Midbrain (tissue), 1 donor: Measurements from ENCODE around the gene DMAC2L.

ENCODE experiments used
- DNase-seq: peaks from one replicate; lab custom pipeline; 2025; lab: John Stamatoyannopoulos, UW

Gene DMAC2L

GRCh38 chr14:50321009-50321660 lies 9.0 kb downstream of the DMAC2L start:
- peak; percentile 84 for DNase-seq

DNA sequence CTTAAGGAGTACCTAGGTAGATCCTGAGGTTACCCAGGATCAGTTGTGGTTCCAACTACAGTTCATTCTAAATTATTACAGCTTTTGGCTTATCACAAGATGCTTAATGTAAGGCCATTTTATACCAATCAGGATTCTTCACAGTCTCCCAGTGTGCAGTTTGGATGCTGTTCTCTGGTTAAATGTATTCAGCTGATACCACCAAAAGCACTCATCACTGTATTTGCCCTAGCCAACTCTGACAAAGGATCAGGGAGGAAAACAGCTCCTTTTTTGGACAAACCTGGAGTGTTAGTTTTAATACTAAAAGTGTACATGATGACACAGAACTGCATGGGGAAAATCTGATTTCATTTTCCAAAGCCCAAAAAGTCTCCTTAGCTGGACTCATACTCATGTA lies 19.5 kb downstream of the DMAC2L start:
- no peak for DNase-seq

DNA sequence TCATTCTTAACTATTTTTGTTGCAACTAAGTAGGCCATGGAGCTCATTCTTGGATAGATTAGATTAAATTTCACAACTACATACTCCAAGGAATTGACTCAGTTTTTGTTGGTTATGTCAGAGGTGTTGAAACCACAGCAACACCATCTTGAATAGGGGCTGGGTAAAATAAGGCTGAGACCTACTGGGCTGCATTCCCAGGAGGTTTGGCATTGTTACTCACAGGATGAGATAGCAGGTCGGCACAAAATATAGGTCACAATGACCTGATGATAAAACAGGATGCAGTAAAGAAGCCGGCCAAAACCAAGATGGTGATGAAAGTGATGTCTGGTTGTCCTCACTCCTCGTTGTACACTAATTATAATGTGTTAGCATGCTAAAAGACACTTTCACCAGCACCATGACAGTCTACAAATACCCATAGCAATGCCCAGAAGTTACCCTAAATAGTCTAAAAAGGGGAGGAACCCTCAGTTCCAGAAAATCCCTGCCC lies 20.9 kb downstream of the DMAC2L start:
- no peak for DNase-seq

DNA sequence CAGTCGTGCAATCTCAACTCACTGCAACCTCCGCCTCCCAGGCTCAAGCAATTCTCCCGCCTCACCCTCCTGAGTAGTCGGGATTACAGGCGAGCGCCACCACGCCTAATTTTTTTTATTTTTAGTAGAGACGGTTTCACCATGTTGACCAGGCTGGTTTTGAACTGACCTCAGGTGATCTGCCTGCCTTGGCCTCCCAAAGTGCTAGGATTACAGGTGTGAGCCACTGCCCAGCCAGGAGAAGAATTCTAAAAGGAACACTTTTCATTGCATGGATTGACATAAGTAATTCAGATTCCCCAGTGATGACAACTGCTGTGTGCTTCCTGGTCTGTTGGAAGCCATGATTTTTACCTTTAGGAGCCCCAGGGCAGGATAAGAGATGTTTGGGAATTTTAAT lies 22.1 kb downstream of the DMAC2L start:
- no peak for DNase-seq

DNA sequence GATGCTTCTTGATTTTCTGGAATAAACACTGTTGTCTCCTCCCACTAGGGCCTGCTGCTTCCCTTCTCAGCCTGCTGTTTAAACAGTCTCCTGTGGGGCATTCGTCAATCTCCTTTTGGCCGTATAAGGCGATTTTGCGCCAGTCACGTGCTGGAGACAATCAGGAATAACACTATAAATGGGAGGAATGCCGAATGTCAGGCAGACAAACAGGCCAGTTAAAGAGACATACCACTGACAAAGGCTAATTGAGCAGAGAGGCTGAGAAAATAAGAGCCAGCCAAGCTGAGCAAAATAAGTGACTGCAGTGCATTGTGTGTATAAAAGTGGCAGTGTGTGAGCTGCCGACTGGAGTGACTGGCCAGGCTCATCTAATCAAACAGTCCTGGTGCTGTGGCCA lies 23.3 kb downstream of the DMAC2L start:
- peak; percentile 86 for DNase-seq

DNA sequence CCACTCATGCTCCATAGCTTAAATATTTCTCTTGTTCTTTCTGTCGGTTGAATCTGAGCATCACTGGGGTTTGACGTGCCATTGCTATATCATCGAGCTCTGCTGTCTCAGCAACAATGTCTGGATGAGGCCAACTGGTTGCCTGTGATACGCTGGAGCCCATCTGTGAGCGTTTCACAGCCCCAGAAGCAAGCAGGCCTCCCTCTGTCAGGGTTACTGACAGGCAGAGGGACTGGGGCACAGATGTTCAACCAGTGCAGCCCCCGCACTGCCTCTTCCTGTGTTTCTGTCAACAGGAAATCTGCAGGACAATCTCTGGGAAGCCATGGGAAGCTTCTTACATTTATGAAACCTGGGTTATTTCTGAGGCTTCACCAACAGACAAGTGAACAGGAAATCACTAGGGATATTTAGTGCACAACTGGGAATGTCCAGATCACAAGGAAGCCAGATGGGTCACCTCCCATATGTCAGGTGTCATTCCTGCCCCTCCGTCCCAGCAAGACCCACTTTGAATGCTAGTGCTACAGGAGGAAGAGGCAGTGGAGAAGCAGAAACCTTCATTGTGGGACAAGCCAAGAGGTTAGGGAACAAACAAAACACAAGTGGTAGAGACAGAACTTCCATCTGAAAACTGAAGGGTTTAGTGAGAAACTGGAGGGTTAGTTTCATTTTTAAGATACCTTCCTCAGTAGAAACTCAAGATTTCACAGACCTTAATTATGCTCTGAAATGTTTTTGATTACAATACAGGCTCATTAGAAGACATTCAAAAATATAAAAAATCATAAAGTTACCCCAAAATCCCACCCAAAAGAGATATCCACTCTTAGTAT lies 24.1 kb downstream of the DMAC2L start:
- DNase-seq = peak; percentile 73

- no peak for DNase-seq
These were observed 26.5 kb downstream of the DMAC2L start for GRCh38 chr14:50338587-50338986.

- no peak for DNase-seq
These were observed 27.2 kb downstream of the DMAC2L start for GRCh38 chr14:50339178-50339804.

- no peak for DNase-seq
These were observed 27.9 kb downstream of the DMAC2L start for GRCh38 chr14:50340045-50340444.

DNA sequence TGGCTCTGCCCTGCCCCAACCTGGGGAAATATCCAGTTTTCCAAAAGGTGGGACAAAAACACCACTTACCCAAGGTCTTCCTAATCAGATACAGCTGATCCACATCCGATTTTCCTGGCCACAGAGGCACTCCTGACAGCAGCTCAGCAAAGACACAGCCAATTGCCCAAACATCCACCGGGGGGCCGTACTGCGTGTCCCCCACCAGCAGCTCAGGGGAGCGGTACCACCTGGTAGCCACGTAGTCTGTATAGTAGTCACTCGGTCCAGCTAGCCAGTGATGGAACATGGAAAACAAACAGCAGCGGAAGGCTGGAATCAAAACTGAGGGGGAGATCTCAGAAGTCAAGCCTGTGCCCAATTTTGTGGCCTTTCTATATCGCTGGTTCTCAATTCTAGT lies 28.8 kb downstream of the DMAC2L start:
- no peak for DNase-seq

DNA sequence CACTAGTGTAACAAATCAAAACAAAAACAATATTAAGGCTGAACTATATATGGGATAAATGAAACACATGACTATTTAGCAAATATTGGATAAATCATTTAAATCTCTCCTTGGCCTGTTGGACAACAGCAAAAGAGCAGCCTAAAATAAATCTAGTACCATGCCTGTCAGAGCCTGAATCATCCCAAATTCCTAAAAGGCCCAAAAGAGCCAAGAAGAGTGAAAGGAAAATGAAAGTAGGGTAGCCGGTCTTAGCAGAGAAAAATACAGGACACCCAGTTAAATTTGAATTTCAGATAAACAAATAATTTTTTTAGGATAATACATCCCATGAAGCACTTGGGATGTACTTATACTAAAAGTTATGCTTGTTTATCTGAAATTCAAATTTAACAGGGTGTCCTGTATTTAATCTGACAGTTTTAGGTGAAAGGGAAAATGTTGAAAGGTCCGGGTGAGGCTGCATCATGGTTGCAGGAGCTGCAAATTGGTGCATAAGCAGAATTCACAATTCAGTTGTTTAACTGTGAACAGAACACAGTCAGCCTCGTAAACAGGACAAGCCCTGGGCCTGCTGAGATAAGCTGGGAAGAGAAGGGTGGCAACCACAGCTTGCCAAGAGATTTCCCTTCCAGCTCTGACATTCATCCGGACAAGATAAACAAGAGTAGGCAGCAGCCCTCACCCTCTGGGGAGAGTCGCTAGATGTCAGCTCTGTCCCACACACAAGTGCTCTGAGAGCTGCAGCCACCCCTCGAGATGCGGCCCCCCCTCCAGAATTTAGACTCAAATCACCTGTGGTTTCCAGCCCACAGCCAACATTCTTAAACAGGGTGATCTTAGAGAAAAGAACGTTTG lies 30.3 kb downstream of the DMAC2L start:
- peak; percentile 85 for DNase-seq

GRCh38 chr14:50343434-50343833 lies 31.3 kb downstream of the DMAC2L start:
- DNase-seq = no peak

DNA sequence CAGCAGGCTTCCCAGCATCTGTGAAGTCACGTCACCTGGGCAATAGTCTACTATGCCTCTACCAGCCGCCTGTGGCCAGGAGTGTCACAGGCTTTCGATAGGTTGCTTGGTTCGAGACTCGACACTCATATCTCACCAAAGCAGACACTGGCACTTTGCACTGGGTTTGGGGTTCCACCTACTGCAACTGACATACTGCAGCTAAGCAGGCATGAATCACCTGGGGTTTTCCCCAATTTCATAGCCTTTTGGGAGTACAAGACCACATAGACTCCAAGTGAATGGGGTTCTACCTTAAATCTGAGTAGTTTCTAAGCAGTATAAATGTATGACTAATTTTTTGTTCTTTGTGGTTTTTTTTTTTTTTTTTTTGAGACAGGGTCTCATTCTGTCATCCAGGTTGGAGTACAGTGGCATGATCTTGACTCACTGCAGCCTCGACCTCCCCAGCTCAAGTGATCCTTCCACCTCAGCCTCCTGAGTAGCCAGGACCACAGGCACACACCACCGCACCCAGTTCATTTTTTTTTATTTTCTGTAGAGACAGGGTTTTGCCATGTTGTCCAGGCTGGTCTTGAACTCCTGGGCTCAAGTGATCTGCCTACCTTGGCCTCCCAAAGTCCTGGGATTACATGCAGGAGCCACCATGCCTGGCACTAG lies 32.1 kb downstream of the DMAC2L start:
- DNase-seq = no peak

DNA sequence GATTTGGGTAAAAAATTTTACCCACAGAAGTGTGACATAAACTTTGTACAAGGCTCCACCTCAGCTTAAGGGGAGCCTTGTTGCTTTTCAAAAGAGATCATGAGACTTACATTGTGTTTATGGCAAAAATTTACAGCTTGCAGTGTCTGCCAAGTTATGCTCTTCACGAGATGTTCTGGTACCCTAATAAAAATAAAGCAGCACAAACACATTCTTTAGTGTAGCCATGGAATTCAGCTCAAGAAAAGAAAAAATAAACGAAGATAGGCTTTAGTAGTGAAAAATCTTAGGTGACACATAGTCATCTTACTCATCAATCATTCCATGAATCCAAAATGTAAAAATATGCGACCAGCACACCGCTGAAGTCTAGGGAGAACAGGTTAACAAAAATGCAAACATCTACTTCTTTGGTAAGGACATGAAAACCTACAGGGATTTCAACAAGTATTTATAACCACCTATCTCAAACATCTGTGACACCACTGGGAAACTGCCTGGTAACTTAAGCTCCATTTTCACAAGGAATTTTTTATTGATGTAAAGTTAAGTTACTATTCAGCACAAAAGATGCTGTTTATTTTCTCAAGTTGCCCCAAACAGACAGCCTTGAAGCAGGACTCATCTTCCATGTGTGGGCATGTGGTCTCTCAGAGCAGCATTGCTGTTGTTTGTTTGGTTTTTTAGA lies 32.9 kb downstream of the DMAC2L start:
- no peak for DNase-seq

GRCh38 chr14:50345846-50346422 lies 33.8 kb downstream of the DMAC2L start:
- no peak for DNase-seq

DNA sequence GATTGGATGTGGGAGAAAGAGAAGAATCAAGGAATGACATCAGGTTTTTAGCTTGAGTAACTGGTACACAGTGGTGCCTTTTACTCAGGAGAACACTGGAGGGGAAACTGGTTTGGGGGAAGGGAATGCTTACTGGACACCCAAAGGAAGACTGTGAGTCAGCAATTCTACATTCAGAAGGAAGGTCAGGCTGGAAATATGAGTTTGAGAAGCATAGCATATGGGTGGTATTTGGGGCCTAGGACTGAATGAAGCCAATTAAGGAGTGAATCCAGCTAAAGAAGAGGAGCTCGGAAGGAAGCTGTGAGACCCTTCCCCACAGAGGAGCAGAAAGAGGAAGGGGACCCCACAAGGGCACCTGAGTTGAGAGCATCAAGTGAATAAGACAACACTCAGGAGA lies 35.4 kb downstream of the DMAC2L start:
- no peak for DNase-seq

- no peak for DNase-seq
These were observed 36.8 kb downstream of the DMAC2L start for GRCh38 chr14:50348933-50349332.

DNA sequence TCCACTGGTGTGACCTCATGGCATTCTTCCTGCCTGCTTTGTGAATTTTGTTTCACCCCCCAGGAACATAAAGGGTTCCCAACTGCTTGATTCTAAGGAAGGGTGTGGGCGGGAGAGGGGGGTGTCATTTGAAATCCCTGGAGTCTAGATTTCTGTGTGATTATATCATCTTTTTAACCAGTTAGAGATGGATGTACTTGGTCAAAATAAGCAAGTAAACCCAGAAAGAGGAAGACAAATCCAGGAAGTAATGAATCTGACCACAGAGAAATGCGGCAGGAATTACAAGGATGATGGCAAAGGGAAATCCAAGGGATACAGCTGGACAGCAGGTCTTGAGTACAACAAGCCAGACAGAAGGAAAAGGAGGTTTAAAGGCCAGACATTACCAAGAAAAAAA lies 38.9 kb downstream of the DMAC2L start:
- no peak for DNase-seq

- no peak for DNase-seq
These were observed 40.5 kb downstream of the DMAC2L start for GRCh38 chr14:50352584-50352983.

DNA sequence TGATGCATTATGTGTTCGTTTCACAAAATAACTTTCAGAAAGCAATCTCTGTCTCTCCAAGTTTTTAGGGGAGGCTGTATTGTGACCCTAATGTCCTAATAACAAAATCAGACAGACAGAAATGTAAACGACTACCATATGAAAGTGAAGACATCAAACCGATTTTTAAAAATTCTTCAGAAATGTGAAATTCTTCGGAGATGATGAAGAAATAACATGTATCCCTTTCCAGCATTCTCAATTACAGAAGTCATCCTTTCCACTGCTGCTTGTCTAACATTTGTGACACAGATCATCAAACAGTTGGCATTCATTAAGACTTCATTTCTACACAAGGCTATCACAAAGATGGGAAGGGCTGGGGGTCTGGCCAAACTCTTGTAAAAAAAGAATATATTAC lies 41.0 kb downstream of the DMAC2L start:
- no peak for DNase-seq
